NCI-H1436 (cell line): Measurements from ENCODE around the gene GRWD1.

Experiments
- DNase-seq: peaks from one replicate; lab custom pipeline; 2025; lab: John Stamatoyannopoulos, UW

The GRWD1 gene

DNA sequence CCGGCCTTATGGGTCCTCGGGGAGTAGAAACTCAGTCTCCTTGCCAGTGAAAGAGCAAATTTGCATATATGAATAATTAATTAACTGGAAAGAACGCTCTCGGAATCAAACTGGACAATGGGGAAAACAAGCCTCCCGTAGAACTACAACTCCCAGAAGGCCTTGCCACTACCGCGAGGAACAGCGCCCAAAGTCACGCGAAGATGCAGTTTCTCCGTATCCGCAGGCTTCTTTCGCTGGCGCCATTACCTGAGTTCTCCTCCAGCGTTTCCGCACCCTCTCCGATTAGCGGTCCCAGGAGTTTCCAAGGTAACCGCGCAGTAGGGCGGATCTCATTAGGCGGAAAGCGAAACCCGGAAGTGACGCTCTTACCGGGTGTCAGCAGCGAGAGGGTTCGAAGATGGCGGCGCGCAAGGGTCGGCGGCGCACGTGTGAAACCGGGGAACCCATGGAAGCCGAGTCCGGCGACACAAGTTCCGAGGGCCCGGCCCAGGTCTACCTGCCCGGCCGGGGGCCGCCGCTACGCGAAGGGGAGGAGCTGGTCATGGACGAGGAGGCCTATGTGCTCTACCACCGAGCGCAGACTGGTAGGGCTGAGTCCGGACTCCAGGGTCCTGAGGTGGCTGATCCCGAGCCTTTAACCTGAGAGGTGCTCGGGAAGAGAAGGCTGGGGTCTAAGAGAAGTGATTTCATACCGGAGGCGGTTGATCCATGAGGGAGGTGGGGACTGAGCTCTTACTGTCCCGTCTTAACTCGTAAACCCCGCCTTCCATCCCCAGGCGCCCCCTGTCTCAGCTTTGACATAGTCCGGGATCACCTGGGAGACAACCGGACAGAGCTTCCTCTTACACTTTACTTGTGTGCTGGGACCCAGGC lies at the start of gene GRWD1:
GRWD1 (plus strand) TSS at position 378 of the 876 bp plus-strand sequence; CDS start at position 401, 23 bp downstream.
- peak; percentile 97 for DNase-seq

DNA sequence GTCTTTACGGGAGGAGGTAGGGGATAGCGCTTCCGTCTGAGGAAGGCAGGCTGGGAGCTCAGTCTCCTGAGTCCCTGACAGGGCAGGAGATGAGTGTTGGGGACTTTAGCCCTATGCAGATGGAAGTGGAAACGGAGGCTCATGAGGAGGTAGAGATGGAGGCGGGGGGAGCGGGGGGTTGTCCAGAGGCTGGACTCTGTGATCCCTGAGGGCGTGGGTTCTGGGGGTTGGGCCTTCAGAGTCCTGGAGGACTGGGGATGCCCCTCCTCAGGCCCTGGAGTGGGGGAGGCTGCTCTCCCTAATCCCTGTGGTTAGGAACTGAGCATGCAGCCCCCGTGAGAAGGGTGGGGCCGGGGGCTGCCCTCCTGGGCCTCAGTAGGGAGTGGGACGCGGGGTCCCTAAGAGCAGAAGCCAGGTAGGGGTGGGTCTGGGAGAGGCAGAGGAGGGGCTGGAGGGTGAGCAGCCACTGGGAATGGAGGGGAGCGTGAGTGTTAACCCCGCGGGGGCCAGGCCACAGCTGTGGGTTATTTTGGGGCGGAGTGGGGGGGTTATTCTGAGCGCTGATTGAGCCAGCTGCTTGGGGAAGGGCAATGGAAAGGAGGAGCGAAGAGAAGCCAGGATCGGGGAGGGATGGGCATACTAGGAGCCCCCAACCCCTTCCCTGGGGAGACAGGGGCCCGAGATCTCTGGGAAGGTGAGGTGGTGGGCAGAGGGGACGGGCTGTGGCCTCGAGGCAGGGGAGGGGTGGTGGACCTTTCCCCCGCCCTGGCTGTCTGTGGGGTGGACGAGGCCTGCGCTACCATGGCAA lies 49.6 kb upstream of the GRWD1 start:
- DNase-seq = no peak

DNA sequence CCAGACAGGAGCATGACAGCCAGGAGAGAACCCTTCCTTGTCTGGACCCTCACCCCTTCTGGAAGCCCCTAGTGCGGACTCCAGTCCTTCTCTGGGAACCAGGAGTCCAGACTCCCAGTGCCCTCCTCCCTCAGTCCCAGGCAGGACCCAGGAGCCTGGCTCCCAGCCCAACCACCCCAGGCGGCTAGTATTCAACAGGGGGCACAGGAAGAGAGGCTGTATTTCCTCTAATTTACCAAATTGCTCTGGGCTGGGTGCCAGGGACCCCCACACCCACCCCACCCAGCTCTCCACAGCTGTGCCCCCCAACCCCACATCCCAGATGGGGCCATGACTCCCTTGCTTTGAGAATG lies 49.0 kb upstream of the GRWD1 start:
- DNase-seq = no peak

DNA sequence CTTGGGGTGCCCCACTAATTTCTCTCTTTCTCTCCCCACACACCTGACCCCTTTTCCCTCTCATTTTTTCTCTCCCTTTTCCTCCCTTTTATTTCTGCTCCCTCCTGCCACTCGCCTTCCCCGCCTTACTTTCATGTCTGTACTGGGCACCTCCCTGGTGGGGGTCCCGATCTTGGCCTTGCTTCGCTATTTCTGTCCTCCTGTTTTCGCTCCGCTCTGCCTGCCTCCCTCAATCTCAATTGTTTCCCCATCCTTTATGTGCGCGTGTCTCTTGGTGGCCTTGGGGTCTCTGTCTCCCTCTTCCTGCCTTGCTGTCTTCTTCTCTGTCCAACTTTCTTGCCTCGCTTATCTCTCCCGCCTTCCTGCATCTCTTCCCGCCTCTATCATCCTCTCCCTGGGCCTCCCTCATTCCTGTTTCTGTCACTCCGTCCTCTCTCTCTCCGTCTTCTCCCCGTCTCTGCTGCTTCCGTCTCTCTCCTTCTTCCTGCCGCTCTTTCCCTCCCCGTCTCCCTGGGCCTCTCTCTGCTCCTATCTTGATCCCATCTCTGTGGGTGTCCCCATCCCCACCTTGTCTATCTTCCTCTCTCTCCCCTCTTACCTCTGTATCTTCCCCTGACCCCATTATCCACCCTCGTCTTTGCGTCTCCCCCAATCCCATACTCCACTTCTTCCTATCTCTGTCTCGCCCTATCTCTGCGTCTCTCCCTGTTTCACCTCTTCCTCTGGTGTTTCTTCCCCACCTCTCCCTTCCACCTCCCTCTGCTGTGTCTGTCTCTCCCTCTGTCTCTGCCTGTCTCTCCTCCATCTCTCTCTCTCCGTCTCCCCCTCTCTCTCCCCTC lies 48.3 kb upstream of the GRWD1 start:
- DNase-seq = no peak

DNA sequence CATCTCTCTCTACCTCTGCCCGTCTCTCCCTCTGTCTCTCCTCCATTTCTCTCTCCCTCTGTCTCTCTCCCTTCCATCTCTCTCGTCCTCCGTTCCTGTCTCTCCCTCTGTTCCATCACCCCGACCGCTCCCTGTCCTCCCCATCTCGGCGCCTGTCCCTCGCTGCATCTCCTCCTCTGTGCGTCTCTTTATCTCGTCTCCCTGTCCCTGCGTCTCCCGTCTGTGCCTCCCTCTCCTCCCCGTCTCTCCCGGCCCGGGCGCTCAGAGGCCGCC lies 47.7 kb upstream of the GRWD1 start:
- DNase-seq = no peak

DNA sequence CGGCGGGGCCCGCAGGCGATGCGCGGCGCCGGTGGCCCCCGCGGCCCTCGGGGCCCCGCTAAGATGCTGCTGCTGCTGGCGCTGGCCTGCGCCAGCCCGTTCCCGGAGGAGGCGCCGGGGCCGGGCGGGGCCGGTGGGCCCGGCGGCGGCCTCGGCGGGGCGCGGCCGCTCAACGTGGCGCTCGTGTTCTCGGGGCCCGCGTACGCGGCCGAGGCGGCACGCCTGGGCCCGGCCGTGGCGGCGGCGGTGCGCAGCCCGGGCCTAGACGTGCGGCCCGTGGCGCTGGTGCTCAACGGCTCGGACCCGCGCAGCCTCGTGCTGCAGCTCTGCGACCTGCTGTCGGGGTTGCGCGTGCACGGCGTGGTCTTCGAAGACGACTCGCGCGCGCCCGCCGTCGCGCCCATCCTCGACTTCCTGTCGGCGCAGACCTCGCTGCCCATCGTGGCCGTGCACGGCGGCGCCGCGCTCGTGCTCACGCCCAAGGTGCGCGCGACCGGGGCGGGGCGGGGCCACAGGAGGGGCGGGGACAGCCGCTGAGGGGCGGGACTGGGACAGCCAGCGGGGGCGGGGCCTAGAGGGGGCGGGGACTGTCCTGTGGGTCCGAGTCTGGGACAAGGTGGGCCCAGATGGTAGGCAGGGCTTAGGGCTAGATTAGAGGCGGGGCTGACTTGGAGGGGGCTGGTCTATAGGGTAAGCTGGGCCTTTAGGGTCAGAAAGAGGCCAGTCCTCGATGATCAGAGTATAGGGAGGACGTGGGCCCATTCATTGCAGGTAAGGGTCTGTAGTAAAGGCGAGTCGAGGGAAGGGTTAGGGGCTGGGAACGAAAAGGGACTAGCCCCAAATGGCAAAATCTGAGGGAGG lies 47.2 kb upstream of the GRWD1 start:
- peak; percentile 92 for DNase-seq

DNA sequence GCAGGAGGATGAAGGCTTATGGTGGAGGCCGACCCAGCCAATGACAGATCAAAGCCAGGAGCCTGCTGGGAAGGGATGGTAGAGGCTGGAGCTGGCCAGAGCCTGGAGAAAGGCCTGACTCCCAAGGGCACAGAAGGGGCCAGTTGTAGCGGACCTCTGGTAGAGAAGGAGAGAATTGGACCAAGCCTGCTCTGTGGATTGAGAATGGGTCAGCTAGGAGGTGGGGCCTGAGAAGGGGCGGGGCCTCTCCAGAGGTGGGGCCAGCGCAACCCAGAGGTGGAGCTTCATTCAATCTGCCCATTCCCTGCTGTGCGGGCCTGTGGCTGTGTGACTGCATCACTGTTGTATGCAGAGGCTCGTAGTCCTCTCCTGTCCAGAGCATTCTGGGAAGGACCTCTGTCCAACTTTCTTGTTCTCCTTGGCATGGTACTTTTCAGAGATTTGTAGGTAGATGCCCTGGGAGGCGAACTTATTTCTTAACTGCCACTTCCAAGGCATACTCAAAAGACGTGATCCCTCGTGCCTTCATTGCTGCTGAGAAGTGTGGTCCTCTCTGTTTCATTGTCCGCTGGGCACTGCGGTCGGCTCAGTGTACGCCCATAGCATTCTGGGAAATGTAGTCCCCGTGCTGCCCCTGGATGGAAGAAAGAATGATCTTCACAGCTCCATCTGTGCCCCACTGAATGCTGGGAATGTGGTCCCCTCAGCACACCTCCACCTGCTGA lies 45.6 kb upstream of the GRWD1 start:
- peak; percentile 76 for DNase-seq

DNA sequence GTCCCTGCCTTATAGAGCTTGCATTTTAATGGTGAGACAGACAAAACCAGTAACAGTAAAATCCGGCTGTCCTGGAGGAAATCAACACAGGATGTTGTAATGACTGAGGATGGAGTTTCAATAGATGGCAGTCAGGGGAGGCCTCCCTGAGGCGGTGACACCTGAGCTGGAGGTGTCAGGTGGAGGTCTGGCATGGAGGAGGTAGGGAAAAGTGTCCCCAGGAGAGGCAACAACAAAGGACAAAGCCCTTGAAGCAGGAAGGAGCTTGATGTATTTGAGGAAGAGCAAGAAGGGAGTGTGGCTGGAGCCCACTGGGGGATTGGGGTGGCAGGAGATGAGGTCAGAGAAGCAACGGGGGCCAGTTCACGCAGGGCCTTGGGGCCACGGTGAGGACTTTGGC lies 44.5 kb upstream of the GRWD1 start:
- DNase-seq = no peak

DNA sequence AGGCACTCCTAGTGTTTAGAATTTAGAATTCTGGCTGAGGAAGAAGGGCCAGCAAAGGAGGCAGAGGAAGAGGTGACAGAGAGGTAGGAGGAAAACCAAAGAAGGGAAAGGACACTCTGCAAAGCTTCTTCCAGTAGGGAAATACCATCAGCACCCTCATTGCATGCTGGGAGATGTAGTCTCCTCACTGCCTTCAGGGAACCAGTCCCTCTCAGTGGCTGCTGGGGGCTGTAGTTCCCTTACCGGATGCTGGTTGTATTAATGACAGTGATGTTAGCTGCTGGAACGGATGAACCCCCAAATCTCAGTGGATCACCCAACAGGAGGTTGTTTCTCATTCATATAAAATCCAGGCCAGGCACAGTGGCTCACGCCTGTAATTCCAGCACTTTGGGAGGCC lies 42.2 kb upstream of the GRWD1 start:
- peak; percentile 48 for DNase-seq

DNA sequence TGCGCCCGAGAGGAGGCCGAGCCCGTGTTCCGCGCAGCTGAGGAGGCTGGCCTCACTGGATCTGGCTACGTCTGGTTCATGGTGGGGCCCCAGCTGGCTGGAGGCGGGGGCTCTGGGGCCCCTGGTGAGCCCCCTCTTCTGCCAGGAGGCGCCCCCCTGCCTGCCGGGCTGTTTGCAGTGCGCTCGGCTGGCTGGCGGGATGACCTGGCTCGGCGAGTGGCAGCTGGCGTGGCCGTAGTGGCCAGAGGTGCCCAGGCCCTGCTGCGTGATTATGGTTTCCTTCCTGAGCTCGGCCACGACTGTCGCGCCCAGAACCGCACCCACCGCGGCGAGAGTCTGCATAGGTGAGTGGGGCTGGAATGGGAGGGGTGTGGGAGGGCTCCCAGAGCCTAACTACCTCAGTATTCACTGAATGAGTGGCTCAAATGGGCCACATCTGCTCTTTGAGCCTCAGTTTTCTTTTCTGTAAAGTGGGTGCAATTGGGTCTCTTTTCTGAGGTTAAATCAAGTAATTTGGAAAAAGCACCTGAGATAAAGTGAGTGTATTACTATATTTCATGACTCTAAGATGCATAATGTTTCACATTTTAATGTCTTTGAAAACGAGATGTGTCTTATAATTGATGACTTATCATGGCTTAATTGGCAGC lies 40.6 kb upstream of the GRWD1 start:
- no peak for DNase-seq

DNA sequence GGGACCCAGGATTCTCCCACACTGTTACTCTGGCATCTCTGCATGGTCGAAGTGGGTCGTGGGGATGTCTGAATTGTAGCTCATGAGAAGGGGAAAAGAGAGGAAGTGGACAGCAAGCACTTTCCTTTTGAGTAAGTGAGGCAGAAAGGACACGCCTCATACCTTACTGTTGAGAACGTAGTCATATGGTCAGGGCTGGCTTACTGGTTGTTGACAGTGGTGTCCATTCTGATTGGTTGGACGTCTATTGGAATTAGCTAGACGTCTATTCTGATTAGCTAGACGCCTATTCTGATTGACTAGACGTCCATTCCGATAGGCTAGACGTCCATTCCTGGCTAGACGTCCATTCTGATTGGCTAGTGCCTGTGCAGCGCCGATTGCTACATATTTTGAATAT lies 39.9 kb upstream of the GRWD1 start:
- no peak for DNase-seq

DNA sequence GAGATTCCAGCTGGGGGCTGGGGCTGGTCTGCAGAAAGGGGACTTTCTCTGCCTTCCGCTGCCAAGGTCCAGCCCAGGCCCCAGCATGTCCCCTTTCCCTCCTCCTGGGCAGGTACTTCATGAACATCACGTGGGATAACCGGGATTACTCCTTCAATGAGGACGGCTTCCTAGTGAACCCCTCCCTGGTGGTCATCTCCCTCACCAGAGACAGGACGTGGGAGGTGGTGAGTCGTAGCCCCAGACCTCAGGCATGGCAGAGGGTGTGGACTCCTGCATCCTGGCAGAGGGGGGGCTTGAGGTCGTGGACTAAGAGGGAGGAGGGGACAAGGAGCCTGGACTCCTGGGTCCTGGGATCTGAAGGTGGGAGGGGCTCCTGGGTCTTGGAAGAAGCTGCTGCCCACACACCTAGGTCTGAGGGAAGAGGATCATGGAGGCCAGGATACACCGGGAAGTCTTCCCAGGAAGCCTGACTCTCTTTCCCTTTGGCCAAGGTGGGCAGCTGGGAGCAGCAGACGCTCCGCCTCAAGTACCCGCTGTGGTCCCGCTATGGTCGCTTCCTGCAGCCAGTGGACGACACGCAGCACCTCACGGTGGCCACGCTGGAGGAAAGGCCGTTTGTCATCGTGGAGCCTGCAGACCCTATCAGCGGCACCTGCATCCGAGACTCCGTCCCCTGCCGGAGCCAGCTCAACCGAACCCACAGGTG lies 31.8 kb upstream of the GRWD1 start:
- no peak for DNase-seq

DNA sequence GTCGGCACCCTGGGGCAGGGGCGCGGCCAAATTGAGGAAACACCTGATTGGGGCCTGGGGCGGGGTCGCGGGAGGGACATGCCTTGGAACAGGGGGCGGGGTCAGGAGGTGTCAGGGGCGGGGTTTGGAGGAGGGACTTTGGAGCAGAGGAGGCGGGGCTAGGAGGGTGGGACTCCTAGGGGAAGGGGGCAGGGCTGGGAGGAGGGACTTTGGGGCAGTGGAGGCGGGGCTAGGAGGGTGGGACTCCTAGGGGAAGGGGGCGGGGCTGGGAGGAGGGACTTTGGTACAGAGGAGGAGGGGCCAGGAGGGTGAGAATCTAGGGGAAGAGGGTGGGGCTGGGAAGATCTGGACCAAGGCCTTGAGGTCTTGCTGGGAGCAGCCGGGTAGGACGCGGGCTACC lies 30.4 kb upstream of the GRWD1 start:
- peak; percentile 71 for DNase-seq

DNA sequence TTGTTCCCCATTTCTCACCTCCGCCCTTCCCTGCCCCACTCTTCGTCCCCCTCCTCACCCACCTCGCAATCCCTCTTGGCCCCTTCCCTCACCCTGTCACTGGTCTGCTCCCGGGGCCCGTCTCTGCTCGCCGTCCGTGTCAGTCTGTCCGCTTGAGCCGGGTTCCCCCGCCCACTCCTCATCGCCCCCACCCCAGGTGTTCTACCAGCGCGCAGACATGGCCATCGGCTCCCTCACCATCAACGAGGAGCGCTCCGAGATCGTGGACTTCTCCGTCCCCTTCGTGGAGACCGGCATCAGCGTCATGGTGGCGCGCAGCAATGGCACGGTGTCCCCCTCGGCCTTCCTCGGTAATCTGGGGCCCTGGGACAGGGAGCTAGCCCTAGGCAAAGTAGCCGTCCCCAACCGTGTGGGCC lies 30.0 kb upstream of the GRWD1 start:
- DNase-seq = no peak

DNA sequence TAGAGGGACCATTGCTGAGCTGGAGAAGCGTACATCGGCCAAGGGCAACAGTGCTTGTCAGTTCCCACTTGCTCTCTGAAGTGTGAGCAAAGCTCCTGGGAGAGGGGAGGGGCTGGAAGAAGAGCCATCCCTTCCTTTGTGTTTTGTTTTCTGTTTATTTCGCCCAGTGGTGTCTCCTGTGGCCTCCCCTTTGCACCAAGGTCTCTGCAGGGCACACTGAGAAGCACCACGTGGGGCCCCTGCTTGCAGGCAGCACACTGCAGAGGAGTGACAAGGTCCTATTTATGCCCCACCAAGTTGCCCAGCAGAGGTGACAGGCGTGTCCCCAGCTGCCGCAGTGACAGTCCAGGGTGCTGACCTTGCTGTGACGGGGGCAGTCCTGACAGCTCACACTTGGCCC lies 28.4 kb upstream of the GRWD1 start:
- no peak for DNase-seq

DNA sequence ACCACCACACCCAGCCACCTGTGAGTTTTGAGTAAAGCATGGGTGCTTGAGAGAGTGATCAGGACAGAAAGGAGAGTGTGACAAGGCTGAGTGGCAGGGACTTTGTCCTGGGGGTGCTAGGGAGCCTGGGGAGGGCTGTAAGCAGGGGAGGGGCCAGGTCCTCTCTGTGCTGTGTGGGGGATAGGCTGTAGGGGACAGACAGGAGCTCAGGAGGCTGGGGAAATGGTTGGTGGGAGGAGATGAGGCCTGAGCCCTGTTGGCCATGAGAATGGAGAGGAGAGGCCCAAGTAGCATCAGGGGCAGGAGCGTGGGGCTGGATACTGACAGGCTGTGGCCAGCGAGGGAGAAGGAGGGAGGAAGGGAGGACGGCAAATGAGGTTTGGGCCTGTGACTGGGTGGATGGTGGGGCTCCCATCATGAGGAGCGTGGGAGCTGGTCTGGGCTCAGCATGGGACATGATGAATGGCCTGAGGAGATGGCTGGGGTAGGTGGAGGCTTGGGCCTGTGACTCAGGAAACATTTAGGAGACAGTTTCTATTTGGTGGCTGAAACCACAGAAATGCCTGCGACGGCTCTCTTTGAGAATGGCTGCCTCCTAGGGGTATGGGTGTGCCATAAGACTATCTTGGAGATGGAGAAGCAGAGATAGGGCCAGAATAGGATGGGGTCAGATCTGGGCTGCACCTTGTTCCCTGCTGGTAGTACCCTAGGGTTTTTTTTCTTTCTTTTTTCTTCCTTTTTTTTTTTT lies 27.3 kb upstream of the GRWD1 start:
- DNase-seq = no peak

DNA sequence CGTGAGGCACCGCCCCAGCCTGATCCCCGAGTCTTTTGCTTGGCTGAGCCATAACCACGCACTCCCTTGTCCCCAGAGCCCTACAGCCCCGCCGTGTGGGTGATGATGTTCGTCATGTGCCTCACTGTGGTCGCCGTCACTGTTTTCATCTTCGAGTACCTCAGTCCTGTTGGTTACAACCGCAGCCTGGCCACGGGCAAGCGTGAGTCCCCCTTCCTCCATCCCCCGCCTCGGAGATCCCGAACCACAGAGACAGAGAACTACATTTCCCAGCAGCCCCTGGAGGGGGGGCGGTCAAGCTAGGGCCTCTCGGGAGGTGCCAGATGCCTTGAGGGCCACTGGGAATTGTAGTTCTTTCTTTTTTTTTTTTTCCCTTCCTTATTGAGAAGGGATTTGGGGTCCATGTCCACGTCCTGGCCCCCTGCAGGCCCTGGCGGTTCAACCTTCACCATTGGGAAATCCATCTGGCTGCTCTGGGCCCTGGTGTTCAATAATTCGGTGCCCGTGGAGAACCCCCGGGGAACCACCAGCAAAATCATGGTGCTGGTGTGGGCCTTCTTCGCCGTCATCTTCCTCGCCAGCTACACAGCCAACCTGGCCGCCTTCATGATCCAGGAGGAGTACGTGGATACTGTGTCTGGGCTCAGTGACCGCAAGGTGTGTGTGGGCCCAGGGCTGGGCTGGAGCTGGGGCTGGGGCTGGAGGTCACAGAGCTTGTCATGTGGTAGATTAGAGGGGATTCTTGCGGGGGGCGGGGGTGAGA lies 26.4 kb upstream of the GRWD1 start:
- peak; percentile 29 for DNase-seq

DNA sequence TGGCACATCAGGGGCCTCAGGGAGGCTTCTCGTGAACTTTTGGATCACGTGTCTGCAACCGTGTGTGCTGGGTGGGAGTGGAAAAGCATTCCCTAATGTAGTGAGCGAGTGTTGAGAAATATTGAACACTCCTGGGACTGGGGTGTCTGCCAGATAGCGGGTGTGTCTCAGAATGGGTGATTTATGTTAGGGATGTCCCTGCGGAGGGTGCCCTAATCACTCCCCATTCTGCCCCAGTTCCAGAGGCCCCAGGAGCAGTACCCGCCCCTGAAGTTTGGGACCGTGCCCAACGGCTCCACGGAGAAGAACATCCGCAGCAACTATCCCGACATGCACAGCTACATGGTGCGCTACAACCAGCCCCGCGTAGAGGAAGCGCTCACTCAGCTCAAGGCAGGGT lies 24.2 kb upstream of the GRWD1 start:
- peak; percentile 34 for DNase-seq
